Skeletal muscle satellite cell (primary cell): Measurements from ENCODE around the gene LY86.
"Not testable (repeated sequence)": the region's sequence is repeated elsewhere in the genome, so short reads cannot be mapped to it uniquely, and the experiment has no call there.

ENCODE experiments used
- H3K27me3 ChIP-seq: 2 replicates; pipeline ENCODE4 v1.7.0; 2013; ENCODE audit warnings: low read length; ENCODE audit not compliant: control insufficient read depth, insufficient read depth
- H3K36me3 ChIP-seq: 2 replicates; pipeline ENCODE4 v1.7.0; 2013; ENCODE audit warnings: mild to moderate bottlenecking, control low read depth, low read length; ENCODE audit not compliant: insufficient read depth
- H3K4me1 ChIP-seq: 2 replicates; pipeline ENCODE4 v1.7.0; 2013; ENCODE audit warnings: low read length; ENCODE audit not compliant: control insufficient read depth, insufficient read depth
- H3K4me2 ChIP-seq: 2 replicates; pipeline ENCODE4 v1.7.0; 2013; ENCODE audit warnings: mild to moderate bottlenecking, low read length
- H3K4me3 ChIP-seq: 2 replicates; pipeline ENCODE4 v1.7.0; 2013; ENCODE audit warnings: low read length
- H3K9ac ChIP-seq: 2 replicates; pipeline ENCODE4 v1.7.0; 2013; ENCODE audit warnings: mild to moderate bottlenecking, low read depth, low read length, moderate library complexity
- H3K9me3 ChIP-seq: replicated peaks from 2 replicates; pipeline ENCODE4 v1.7.0; 2013; ENCODE audit warnings: mild to moderate bottlenecking, control low read depth, low read length

Gene LY86

GRCh38 chr6:6660339-6661045, 72.0 kb downstream of the LY86 start:
- no peak overlapping the region for H3K4me2 ChIP-seq
- H3K4me1 ChIP-seq = no peaks in the 10 kb centered on the region
- H3K9ac ChIP-seq = no peak overlapping the region
- no peaks in the 10 kb centered on the region for H3K36me3 ChIP-seq
- no peak overlapping the region for H3K4me3 ChIP-seq
- peaks cover 10% of the 10 kb centered on the region for H3K27me3 ChIP-seq
- H3K9me3 ChIP-seq = no peaks in the 10 kb centered on the region

- H3K9ac ChIP-seq = no peak overlapping the region
- no peaks in the 10 kb centered on the region for H3K9me3 ChIP-seq
- H3K4me1 ChIP-seq = no peaks in the 10 kb centered on the region
- H3K27me3 ChIP-seq = peaks cover 10% of the 10 kb centered on the region
- no peaks in the 10 kb centered on the region for H3K36me3 ChIP-seq
- H3K4me2 ChIP-seq = no peak overlapping the region
- no peak overlapping the region for H3K4me3 ChIP-seq
Measured at GRCh38 chr6:6661191-6661590, 72.7 kb downstream of the LY86 start.

- Histone ChIP-seq H3K4me2 (no peak overlapping the region), H3K9me3 (no peaks in the 10 kb centered on the region), H3K4me1 (no peaks in the 10 kb centered on the region), H3K27me3 (peaks cover 10% of the 10 kb centered on the region), H3K9ac (no peak overlapping the region), H3K36me3 (no peaks in the 10 kb centered on the region), H3K4me3 (no peak overlapping the region)
Measured at GRCh38 chr6:6661684-6662083, 73.2 kb downstream of the LY86 start.

- no peak overlapping the region for H3K4me3 ChIP-seq
- H3K9ac ChIP-seq = no peak overlapping the region
- H3K36me3 ChIP-seq = no peaks in the 10 kb centered on the region
Measured at GRCh38 chr6:6663421-6664135, 75.1 kb downstream of the LY86 start.

GRCh38 chr6:6665555-6666243, 77.2 kb downstream of the LY86 start:
- Histone ChIP-seq H3K36me3 (no peaks in the 10 kb centered on the region), H3K9me3 (no peaks in the 10 kb centered on the region), H3K27me3 (peaks cover 6% of the 10 kb centered on the region), H3K4me3 (no peak overlapping the region), H3K9ac (no peak overlapping the region), H3K4me1 (no peaks in the 10 kb centered on the region), H3K4me2 (no peak overlapping the region)

More at GRCh38 chr6:6663421-6664135, 75.1 kb downstream of the LY86 start:
- Histone ChIP-seq H3K27me3 (peaks cover 10% of the 10 kb centered on the region), H3K4me2 (no peak overlapping the region), H3K9me3 (no peaks in the 10 kb centered on the region), H3K4me1 (no peaks in the 10 kb centered on the region)

GRCh38 chr6:6670150-6670549, 81.6 kb downstream of the LY86 start:
- H3K4me2 ChIP-seq, H3K9ac ChIP-seq, H3K36me3 ChIP-seq, H3K4me3 ChIP-seq, H3K27me3 ChIP-seq, H3K9me3 ChIP-seq, H3K4me1 ChIP-seq: not testable (repeated sequence)

- peaks cover 6% of the 10 kb centered on the region for H3K27me3 ChIP-seq
- no peak overlapping the region for H3K4me3 ChIP-seq
- no peak overlapping the region for H3K9ac ChIP-seq
- H3K4me1 ChIP-seq = peaks cover 4% of the 10 kb centered on the region
- H3K9me3 ChIP-seq = no peaks in the 10 kb centered on the region
- H3K36me3 ChIP-seq = no peaks in the 10 kb centered on the region
- no peak overlapping the region for H3K4me2 ChIP-seq
Measured at GRCh38 chr6:6674872-6675271, 86.4 kb downstream of the LY86 start.

- no peak overlapping the region for H3K9ac ChIP-seq
- peaks cover 7% of the 10 kb centered on the region for H3K27me3 ChIP-seq
- H3K4me1 ChIP-seq = peaks cover 4% of the 10 kb centered on the region
- H3K4me3 ChIP-seq = no peak overlapping the region
- no peaks in the 10 kb centered on the region for H3K36me3 ChIP-seq
- no peaks in the 10 kb centered on the region for H3K9me3 ChIP-seq
- peak overlapping the region; percentile 45 for H3K4me2 ChIP-seq
Measured at GRCh38 chr6:6676910-6677441, 88.5 kb downstream of the LY86 start.

GRCh38 chr6:6678185-6678671, 89.7 kb downstream of the LY86 start:
- Histone ChIP-seq H3K4me1 (peaks cover 4% of the 10 kb centered on the region), H3K4me2 (no peak overlapping the region), H3K9ac (no peak overlapping the region), H3K27me3 (peaks cover 7% of the 10 kb centered on the region), H3K9me3 (no peaks in the 10 kb centered on the region), H3K36me3 (no peaks in the 10 kb centered on the region), H3K4me3 (no peak overlapping the region)

GRCh38 chr6:6678811-6679210, 90.3 kb downstream of the LY86 start:
- H3K4me3 ChIP-seq = no peak overlapping the region
- peaks cover 4% of the 10 kb centered on the region for H3K4me1 ChIP-seq
- no peaks in the 10 kb centered on the region for H3K9me3 ChIP-seq
- peaks cover 12% of the 10 kb centered on the region for H3K27me3 ChIP-seq
- H3K4me2 ChIP-seq = no peak overlapping the region
- no peaks in the 10 kb centered on the region for H3K36me3 ChIP-seq
- no peak overlapping the region for H3K9ac ChIP-seq

GRCh38 chr6:6679633-6680032, 91.1 kb downstream of the LY86 start:
- H3K4me3 ChIP-seq = no peak overlapping the region
- H3K9ac ChIP-seq = no peak overlapping the region
- H3K36me3 ChIP-seq = no peaks in the 10 kb centered on the region
- no peaks in the 10 kb centered on the region for H3K9me3 ChIP-seq
- H3K4me2 ChIP-seq = no peak overlapping the region
- H3K27me3 ChIP-seq = peaks cover 21% of the 10 kb centered on the region
- peaks cover 4% of the 10 kb centered on the region for H3K4me1 ChIP-seq
